IMR-90 (cell line): ENCODE results near the gene PLCL1. TPM values are rescaled to one million over a fixed set of nuclear protein-coding genes. Genes with fewer than 3 reads are reported as not detected.

Source experiments
- ATAC-seq: fragments of 200-7000 bp; cut with Tn5 transposase; 2 replicates; pipeline ENCODE4 v1.9.1; 2020; ENCODE audit warnings: low read depth, mild to moderate bottlenecking, moderate library complexity
- BruUV-seq: library from RNA; stranded (reverse); fragments of 400-500 nt; replicated peaks from 2 replicates; lab custom pipeline; 2021; lab: Mats Ljungman, UMichigan
- CTCF ChIA-PET: fragments of 300-600 bp; formaldehyde crosslinking; extraction: SDS; loops from one replicate; lab custom pipeline; 2021; ENCODE audit warnings: antibody characterized with exemption; lab: Yijun Ruan, JAX
- POLR2A ChIA-PET: fragments of 300-600 bp; sonication (Branson Sonifier 250); formaldehyde crosslinking; loops from one replicate; lab custom pipeline; 2022; ENCODE audit warnings: antibody characterized with exemption; ENCODE audit not compliant: unreplicated experiment; lab: Charles Lee
- DNase-seq: peaks from one replicate; pipeline ENCODE4 v3.0.0; 2013
- H2AFZ ChIP-seq: replicated peaks from 2 replicates; pipeline ENCODE3; 2013; ENCODE audit warnings: low read length, mild to moderate bottlenecking; ENCODE audit not compliant: poor library complexity
- H2AK5ac ChIP-seq: 2 replicates; pipeline ENCODE4 v1.6.1; 2013; ENCODE audit warnings: low read depth, low read length, inconsistent platforms
- H2AK9ac ChIP-seq: replicated peaks from 2 replicates; pipeline ENCODE3; 2013; ENCODE audit warnings: mild to moderate bottlenecking, low read depth, low read length, moderate library complexity; ENCODE audit not compliant: poor library complexity
- H2BK120ac ChIP-seq: 2 replicates; pipeline ENCODE4 v1.6.1; 2013; ENCODE audit warnings: low read depth, low read length, inconsistent platforms
- H2BK15ac ChIP-seq: 3 replicates; pipeline ENCODE4 v1.6.1; 2013; ENCODE audit warnings: low read depth, low read length, inconsistent platforms
- H2BK20ac ChIP-seq: 2 replicates; pipeline ENCODE4 v1.6.1; 2013; ENCODE audit warnings: low read depth, mild to moderate bottlenecking, inconsistent platforms, low read length, moderate library complexity
- H2BK5ac ChIP-seq: 2 replicates; pipeline ENCODE4 v1.6.1; 2013; ENCODE audit warnings: mild to moderate bottlenecking, low read depth, low read length, inconsistent platforms; ENCODE audit not compliant: poor library complexity, severe bottlenecking
- H3K14ac ChIP-seq: replicated peaks from 2 replicates; pipeline ENCODE4 v1.6.1; 2013; ENCODE audit warnings: low read depth, low read length, inconsistent platforms
- H3K18ac ChIP-seq: 2 replicates; pipeline ENCODE4 v1.6.1; 2013; ENCODE audit warnings: low read depth, low read length, control low read depth
- H3K23ac ChIP-seq: 2 replicates; pipeline ENCODE4 v1.6.1; 2013; ENCODE audit warnings: low read depth, low read length, inconsistent platforms
- H3K27ac ChIP-seq: 2 replicates; pipeline ENCODE4 v1.5.1; 2013; ENCODE audit warnings: mild to moderate bottlenecking, control low read depth, low read length; ENCODE audit not compliant: insufficient read depth
- H3K27me3 ChIP-seq: 2 replicates; pipeline ENCODE4 v1.6.1; 2013; ENCODE audit warnings: low read length; ENCODE audit not compliant: control insufficient read depth, insufficient read depth
- H3K36me3 ChIP-seq: 2 replicates; pipeline ENCODE4 v1.6.1; 2013; ENCODE audit warnings: low read length, mixed read lengths; ENCODE audit not compliant: control insufficient read depth, insufficient read depth
- H3K4ac ChIP-seq: 2 replicates; pipeline ENCODE4 v1.6.1; 2013; ENCODE audit warnings: low read depth, low read length, inconsistent platforms
- H3K4me1 ChIP-seq: 2 replicates; pipeline ENCODE4 v1.6.1; 2013; ENCODE audit warnings: low read length, mixed read lengths; ENCODE audit not compliant: control insufficient read depth, insufficient read depth
- H3K4me2 ChIP-seq: 2 replicates; pipeline ENCODE4 v1.6.1; 2013; ENCODE audit warnings: low read depth, mild to moderate bottlenecking, control low read depth, low read length, moderate library complexity
- H3K4me3 ChIP-seq: 2 replicates; pipeline ENCODE4 v1.5.1; 2013; ENCODE audit warnings: low read depth, mild to moderate bottlenecking, control low read depth, low read length, moderate library complexity; ENCODE audit not compliant: insufficient read depth
- H3K56ac ChIP-seq: 2 replicates; pipeline ENCODE4 v1.6.1; 2013; ENCODE audit warnings: low read length, inconsistent platforms; ENCODE audit not compliant: insufficient read depth; ENCODE audit errors: extremely low read depth
- H3K79me1 ChIP-seq, 2 experiments: 2 replicates each; pipeline ENCODE4 v1.6.1; 2013; ENCODE audit warnings: low read length in 2 of 2, inconsistent platforms in 1 of 2, low read depth in 1 of 2
- H3K9ac ChIP-seq: 2 replicates; pipeline ENCODE4 v1.6.1; 2013; ENCODE audit warnings: low read depth, low read length, control low read depth
- H3K9me1 ChIP-seq: 2 replicates; pipeline ENCODE4 v1.6.1; 2013; ENCODE audit warnings: low read length, inconsistent platforms; ENCODE audit not compliant: insufficient read depth
- H3K9me3 ChIP-seq: 2 replicates; pipeline ENCODE4 v1.6.1; 2013; ENCODE audit warnings: low read length; ENCODE audit not compliant: control insufficient read depth, insufficient read depth
- H4K20me1 ChIP-seq: 2 replicates; pipeline ENCODE4 v1.6.1; 2013; ENCODE audit warnings: low read length, inconsistent platforms; ENCODE audit not compliant: insufficient read depth
- H4K5ac ChIP-seq: 2 replicates; pipeline ENCODE4 v1.6.1; 2013; ENCODE audit warnings: mild to moderate bottlenecking, low read depth, low read length, control low read depth
- H4K8ac ChIP-seq, 2 experiments: 2 replicates each; pipeline ENCODE4 v1.6.1; 2013; ENCODE audit warnings: low read depth in 2 of 2, low read length in 2 of 2, control low read depth in 1 of 2, inconsistent platforms in 1 of 2
- H4K91ac ChIP-seq: 2 replicates; pipeline ENCODE4 v1.6.1; 2013; ENCODE audit warnings: low read depth, low read length, inconsistent platforms; ENCODE audit not compliant: insufficient read depth
- BHLHE40 ChIP-seq: fragments of 150-350 bp; IDR thresholded peaks from 2 replicates; pipeline ENCODE4 v1.6.1; 2016; ENCODE audit warnings: mild to moderate bottlenecking, low read depth, low read length
- CHD1 ChIP-seq: IDR thresholded peaks from 2 replicates; pipeline ENCODE4 v1.6.1; 2012; ENCODE audit warnings: low read depth, low read length, improper control_type of control experiment
- CTCF ChIP-seq: conservative IDR thresholded peaks from 2 replicates; pipeline ENCODE4 v1.5.1; 2012; ENCODE audit warnings: mild to moderate bottlenecking, low read depth, low read length, improper control_type of control experiment
- MAFK ChIP-seq: IDR thresholded peaks from 2 replicates; pipeline ENCODE4 v1.6.1; 2012; ENCODE audit warnings: low read depth, low read length, improper control_type of control experiment
- NFE2L2 ChIP-seq: fragments of 150-350 bp; IDR thresholded peaks from 2 replicates; pipeline ENCODE4 v1.6.1; 2016; ENCODE audit warnings: low read depth, mild to moderate bottlenecking, low read length
- RAD21 ChIP-seq: IDR thresholded peaks from 2 replicates; pipeline ENCODE4 v1.6.1; 2012; ENCODE audit warnings: low read length, improper control_type of control experiment
- RCOR1 ChIP-seq: IDR thresholded peaks from 2 replicates; pipeline ENCODE4 v1.6.1; 2012; ENCODE audit warnings: mild to moderate bottlenecking, low read length, improper control_type of control experiment; ENCODE audit not compliant: insufficient replicate concordance
- RFX5 ChIP-seq: IDR thresholded peaks from 2 replicates; pipeline ENCODE4 v1.8.0; 2012; ENCODE audit warnings: low read depth, mild to moderate bottlenecking, low read length, moderate library complexity
- SMC3 ChIP-seq: fragments of 150-350 bp; IDR thresholded peaks from 2 replicates; pipeline ENCODE4 v1.6.1; 2016; ENCODE audit warnings: low read depth, mild to moderate bottlenecking, antibody characterized with exemption, low read length, moderate library complexity
- USF2 ChIP-seq: fragments of 150-350 bp; IDR thresholded peaks from 2 replicates; pipeline ENCODE4 v1.6.1; 2017; ENCODE audit warnings: mild to moderate bottlenecking, antibody characterized with exemption, low read length, low read depth
- WGBS, 2 experiments: methylation state at CpG; one replicate each; pipeline versions ENCODE4 v1.1.5 to v1.1.7; 2013; ENCODE audit warnings: missing lambda C conversion rate in 2 of 2; ENCODE audit not compliant: insufficient read length in 1 of 2; ENCODE audit errors: extremely low coverage in 2 of 2; 5-methylcytosine and 5-hydroxymethylcytosine counted together
- dilution Hi-C: fragments of 300-500 bp; cut with HindIII; formaldehyde crosslinking; loops from one replicate; pipeline ENCODE4 v1.14.3; 2018; ENCODE audit warnings: low sequenced_read_pairs; ENCODE audit not compliant: unreplicated experiment
- in situ Hi-C: fragments of 300-500 bp; cut with MboI; formaldehyde crosslinking; loops from 3 replicates; pipeline ENCODE4 v1.14.3; 2019; ENCODE audit warnings: low sequenced_read_pairs, inconsistent platforms, mixed read lengths
- intact Hi-C: fragments of 100-400 bp; cut with micrococcal nuclease; formaldehyde crosslinking; loops from 2 replicates; pipeline ENCODE4 v1.10.0; 2022
- polyA plus RNA-seq, 3 experiments: library from polyadenylated mRNA; depleted of rRNA; stranded (reverse); fragments of >200 nt; gene quantifications; 2 replicates each; pipeline ENCODE4 v1.2.3, GENCODE V29; 2012; ENCODE audit warnings: low replicate concordance in 1 of 3
- total RNA-seq: library from RNA; depleted of rRNA; stranded (reverse); fragments of >200 nt; gene quantifications from 2 replicates; pipeline ENCODE4 v1.2.3, GENCODE V29; 2012

The PLCL1 gene
- total and polyA plus RNA-seq, 2 of the 4 experiments (the other 2 are of a cell fraction), result 0.14 to 0.18 TPM

GRCh38 chr2:198006733-198007132 lies 202.3 kb downstream of the PLCL1 start:
- no peak overlapping the region for H3K23ac ChIP-seq
- no peak overlapping the region for H4K5ac ChIP-seq
- H2BK5ac ChIP-seq, result no peak overlapping the region
- H4K8ac ChIP-seq, result no peak overlapping the region
- CTCF ChIA-PET, result no interaction called here
- no peak overlapping the region for H2AFZ ChIP-seq
- no CpG with 5 or more reads among the region's 1 CpG for WGBS, 2 experiments
- no peak overlapping the region for H4K91ac ChIP-seq
- H3K4me1 ChIP-seq, result no peaks in the 10 kb centered on the region
- no peak overlapping the region for H3K18ac ChIP-seq
- no peak overlapping the region for H3K4me3 ChIP-seq
- H3K14ac ChIP-seq, result no peak overlapping the region
- H3K79me1 ChIP-seq, result no peaks in the 10 kb centered on the region
- H3K9me3 ChIP-seq, result no peaks in the 10 kb centered on the region
- BruUV-seq, result no TSS peak
- DNase-seq, result no peak
- no peak overlapping the region for H2AK5ac ChIP-seq
- H3K4me2 ChIP-seq, result no peak overlapping the region
- POLR2A ChIA-PET, result no interaction called here
- H3K36me3 ChIP-seq, result no peaks in the 10 kb centered on the region
- no peak overlapping the region for H3K27ac ChIP-seq
- TF ChIP-seq RCOR1 (no peak), NFE2L2 (no peak), RAD21 (no peak), SMC3 (no peak), BHLHE40 (no peak), MAFK (no peak), USF2 (no peak), RFX5 (no peak), CTCF (no peak), CHD1 (no peak)
- H3K9ac ChIP-seq, result no peak overlapping the region
- no peaks in the 10 kb centered on the region for H3K27me3 ChIP-seq
- H3K56ac ChIP-seq, result no peak overlapping the region
- no peaks in the 10 kb centered on the region for H4K20me1 ChIP-seq
- no peak overlapping the region for H2AK9ac ChIP-seq
- no peak overlapping the region for H3K4ac ChIP-seq
- dilution Hi-C loops (no loop called here), intact Hi-C loops (no loop called here), in situ Hi-C loops (no loop called here)
- no peak overlapping the region for H2BK120ac ChIP-seq
- H2BK20ac ChIP-seq, result no peak overlapping the region
- no peaks in the 10 kb centered on the region for H3K9me1 ChIP-seq
- no peak overlapping the region for H2BK15ac ChIP-seq
- no peak for ATAC-seq
